Upper lobe of left lung (tissue), 6 donors: ENCODE data around the gene CD1B. TPM values are rescaled to one million over a fixed set of nuclear protein-coding genes. Genes with fewer than 3 reads are reported as not detected.

Experiments used
- ATAC-seq, 2 donors: fragments of 200-7000 bp; cut with Tn5 transposase; one replicate each; pipeline ENCODE4 v1.9.1; 2022; ENCODE audit warnings: mild to moderate bottlenecking in 2 of 2, moderate library complexity in 2 of 2; ENCODE audit not compliant: low FRiP score in 2 of 2
- DNase-seq, 2 donors: peaks; one replicate each; pipeline ENCODE4 v3.0.0-alpha.2; 2019 to 2020
- H3K27ac ChIP-seq, 4 donors: fragments of 200-600 bp; sonication (generic); one replicate each; pipeline ENCODE4 v1.5.1; 2016 to 2019
- H3K27me3 ChIP-seq, 4 donors: fragments of 200-600 bp; sonication (generic); one replicate each; pipeline ENCODE4 v1.5.1; 2017 to 2019
- H3K36me3 ChIP-seq, 4 donors: fragments of 200-600 bp; sonication (generic); one replicate each; pipeline ENCODE4 v1.5.1; 2016 to 2019
- H3K4me1 ChIP-seq, 4 donors: fragments of 200-600 bp; sonication (generic); one replicate each; pipeline ENCODE4 v1.5.1; 2018 to 2019
- H3K4me3 ChIP-seq, 4 donors: fragments of 200-600 bp; sonication (generic); one replicate each; pipeline ENCODE4 v1.5.1; 2017 to 2019; ENCODE audit warnings: mild to moderate bottlenecking in 2 of 4, moderate library complexity in 1 of 4
- H3K9me3 ChIP-seq, 4 donors: fragments of 200-600 bp; sonication (generic); one replicate each; pipeline ENCODE4 v1.5.1; 2018 to 2019
- CTCF ChIP-seq, 6 experiments: fragments of 450-650 bp in 4 of 6; fragments of 200-600 bp in 2 of 6; sonication (generic) in 2 of 6; IDR thresholded peaks; one replicate each; pipeline ENCODE4 v1.5.1; 2016 to 2019; ENCODE audit warnings: antibody characterized with exemption in 6 of 6
- EP300 ChIP-seq, 4 donors: sonication (generic); formaldehyde crosslinking; IDR thresholded peaks; one replicate each; pipeline ENCODE4 v1.5.1; 2017; ENCODE audit warnings: antibody characterized with exemption in 4 of 4, control low read depth in 2 of 4
- POLR2A ChIP-seq, 4 donors: fragments of 450-650 bp; IDR thresholded peaks; one replicate each; pipeline ENCODE4 v1.5.1; 2016 to 2017; ENCODE audit warnings: antibody characterized with exemption in 4 of 4, mild to moderate bottlenecking in 2 of 4
- POLR2AphosphoS5 ChIP-seq, 2 donors: sonication (generic); formaldehyde crosslinking; IDR thresholded peaks; one replicate each; pipeline ENCODE4 v1.5.1; 2017; ENCODE audit warnings: antibody characterized with exemption in 2 of 2
- WGBS, 2 donors: methylation state at CpG; one replicate each; pipeline ENCODE4 v1.1.5; 2017 to 2018; 5-methylcytosine and 5-hydroxymethylcytosine counted together
- total RNA-seq, 6 donors: library from RNA; depleted of rRNA in 4 of 6; stranded (reverse); fragments of >200 nt in 4 of 6; gene quantifications; one replicate each; pipeline versions ENCODE4 v1.1.0 to v1.2.1, GENCODE V29; 2016 to 2021
- donor health status: DM: no; HTN: no; CAD: no; lungs with moderate emphysema.
- donor health status: DM: no; HTN: yes; CAD: no; lungs with severe emphysema.

The CD1B gene
- total RNA-seq, 6 donors from 2014 or later = 0.17 to 0.26 TPM; not detected in 4

DNA sequence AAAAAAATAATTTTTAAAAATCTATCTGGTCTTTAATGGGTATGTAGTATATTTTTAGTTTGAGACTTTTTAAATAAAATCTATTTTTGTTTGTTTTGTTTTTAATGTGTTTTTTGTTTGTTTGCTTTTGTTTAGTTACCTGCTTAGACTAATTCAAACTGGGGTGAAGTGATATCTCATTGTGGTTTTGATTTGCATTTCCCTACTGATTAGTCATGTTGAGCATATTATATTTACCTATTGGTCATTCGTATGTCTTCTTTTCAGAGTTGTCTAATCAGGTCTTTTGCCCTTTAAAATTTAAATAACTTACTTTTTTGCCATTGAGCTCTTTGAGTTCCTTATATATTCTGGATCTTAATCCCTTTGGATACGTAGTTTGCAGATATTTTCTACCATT, 20.3 kb downstream of the CD1B start:
- no peak overlapping the region for H3K4me3 ChIP-seq
- DNase-seq (no peak), ATAC-seq (no peak)
- WGBS, 2 donors = 77 to 84% methylated on average over 2 of the region's 2 CpGs
- peaks cover 0 to 7% (median 4%) of the 10 kb centered on the region in 4 donors for H3K9me3 ChIP-seq
- H3K27ac ChIP-seq = no peak overlapping the region
- TF ChIP-seq POLR2A (IDR thresholded peaks at IDR 0.05) = no peak
- no peak for TF ChIP-seq CTCF (IDR thresholded peaks at IDR 0.05)
- no peak for TF ChIP-seq EP300 (IDR thresholded peaks at IDR 0.05)
- TF ChIP-seq POLR2AphosphoS5 (IDR thresholded peaks at IDR 0.05) = no peak
- H3K27me3 ChIP-seq = no peaks in the 10 kb centered on the region
- no peaks in the 10 kb centered on the region for H3K36me3 ChIP-seq
- H3K4me1 ChIP-seq = no peaks in the 10 kb centered on the region

DNA sequence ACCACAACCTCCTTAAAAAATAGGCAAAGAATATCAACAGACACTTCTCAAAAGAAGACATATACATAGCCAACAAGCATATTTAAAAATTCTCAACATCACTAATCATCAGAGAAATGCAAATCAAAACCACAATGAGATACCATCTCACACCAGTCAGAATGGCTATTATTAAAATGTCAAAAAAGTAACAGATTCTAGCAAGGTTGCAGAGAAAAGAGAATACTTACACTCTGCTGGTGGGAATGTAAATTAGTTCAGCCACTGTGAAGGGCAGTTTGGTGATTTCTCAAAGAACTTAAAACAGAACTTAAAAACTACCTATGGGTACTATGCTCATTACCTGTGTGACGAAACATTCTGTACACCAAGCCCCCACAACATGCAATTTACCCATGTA, 20.7 kb downstream of the CD1B start:
- H3K36me3 ChIP-seq = no peaks in the 10 kb centered on the region
- H3K27ac ChIP-seq = no peak overlapping the region
- no peaks in the 10 kb centered on the region for H3K4me1 ChIP-seq
- WGBS, 2 donors = 92 to 100% methylated on average over 1 of the region's 1 CpG
- peaks cover 0 to 7% (median 3%) of the 10 kb centered on the region in 4 donors for H3K9me3 ChIP-seq
- no peak for TF ChIP-seq POLR2AphosphoS5 (IDR thresholded peaks at IDR 0.05)
- no peak overlapping the region for H3K4me3 ChIP-seq
- no peaks in the 10 kb centered on the region for H3K27me3 ChIP-seq
- DNase-seq = no peak
- no peak for ATAC-seq

DNA sequence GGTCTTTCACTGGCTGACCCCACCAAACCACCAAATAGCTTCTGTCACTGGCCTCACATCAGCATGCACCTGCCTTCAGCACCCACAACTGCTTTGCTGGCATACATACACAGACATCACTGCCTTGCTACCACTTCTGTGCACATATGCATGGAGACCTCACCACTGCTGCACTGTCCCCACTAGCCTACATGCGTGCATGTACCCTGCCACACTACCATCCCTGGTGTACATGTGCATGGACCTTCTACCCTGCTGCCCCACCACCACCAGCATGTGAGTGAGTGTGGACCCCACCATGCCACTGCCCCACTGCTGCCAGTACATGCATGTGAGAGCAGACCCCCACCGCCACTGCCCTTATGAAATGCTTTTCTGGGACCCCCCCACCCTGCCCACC, 35.5 kb downstream of the CD1B start:
- peaks cover 0 to 2% (median 0%) of the 10 kb centered on the region in 4 donors for H3K9me3 ChIP-seq
- no peak overlapping the region for H3K27ac ChIP-seq
- no peak overlapping the region for H3K4me3 ChIP-seq
- 92 to 94% methylated on average over 2 of the region's 2 CpGs for WGBS, 2 donors
- ATAC-seq (peak; percentile 17 to 55), DNase-seq (no peak)
- H3K36me3 ChIP-seq = no peaks in the 10 kb centered on the region
- no peak for TF ChIP-seq POLR2AphosphoS5 (IDR thresholded peaks at IDR 0.05)
- no peak for TF ChIP-seq EP300 (IDR thresholded peaks at IDR 0.05)
- TF ChIP-seq POLR2A (IDR thresholded peaks at IDR 0.05) = no peak
- no peak for TF ChIP-seq CTCF (IDR thresholded peaks at IDR 0.05)
- H3K4me1 ChIP-seq = no peaks in the 10 kb centered on the region
- H3K27me3 ChIP-seq = no peaks in the 10 kb centered on the region

DNA sequence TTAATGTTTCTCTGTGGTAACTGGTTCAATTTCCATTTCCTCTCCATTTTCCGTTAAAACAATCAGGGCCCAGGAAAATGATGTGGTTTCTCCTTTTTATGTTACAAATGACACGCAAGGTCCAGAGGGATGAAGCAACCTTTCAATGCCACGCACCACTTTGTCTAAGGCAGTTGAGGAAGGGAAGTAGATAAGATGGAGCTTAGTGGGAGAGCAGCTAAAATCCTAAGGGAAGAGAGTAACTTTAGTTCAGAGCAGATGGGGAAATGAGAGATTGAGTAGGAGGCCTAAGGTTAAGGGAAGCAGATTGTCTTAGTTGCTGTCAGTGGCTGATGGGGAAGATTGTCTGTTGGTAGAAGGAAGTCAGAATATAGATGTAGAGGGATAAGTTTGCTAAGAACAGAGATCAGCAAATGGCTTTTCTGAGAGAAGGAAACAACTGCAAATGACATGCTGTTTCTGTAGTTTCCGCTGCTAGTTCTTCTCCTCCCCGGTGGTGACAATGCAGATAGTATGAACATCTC, 40.9 kb downstream of the CD1B start:
- ATAC-seq (peak in 1 of 2 donors; percentile 17), DNase-seq (no peak)
- no peak overlapping the region for H3K4me3 ChIP-seq
- 60 to 71% methylated on average over 5 of the region's 5 CpGs for WGBS, 2 donors
- no peaks in the 10 kb centered on the region for H3K27me3 ChIP-seq
- H3K27ac ChIP-seq = no peak overlapping the region
- H3K36me3 ChIP-seq = no peaks in the 10 kb centered on the region
- no peaks in the 10 kb centered on the region for H3K4me1 ChIP-seq
- H3K9me3 ChIP-seq = no peaks in the 10 kb centered on the region
- TF ChIP-seq POLR2A (IDR thresholded peaks at IDR 0.05) (no peak), CTCF (IDR thresholded peaks at IDR 0.05) (no peak), EP300 (IDR thresholded peaks at IDR 0.05) (no peak), POLR2AphosphoS5 (IDR thresholded peaks at IDR 0.05) (no peak)

GRCh38 chr1:158289811-158290210, 41.5 kb downstream of the CD1B start, which contains the start of gene CD1C:
TSS of gene CD1C (plus strand) at chr1:158289923. CDS start at chr1:158290065, 142 bp downstream.
- no peak for ATAC-seq
- Histone ChIP-seq H3K4me1 (no peaks in the 10 kb centered on the region), H3K27me3 (no peaks in the 10 kb centered on the region), H3K4me3 (no peak within 1 kb of the TSS), H3K27ac (no peak within 1 kb of the TSS), H3K9me3 (no peaks in the 10 kb centered on the region), H3K36me3 (no peaks in the 10 kb centered on the region)
- 74 to 81% methylated on average over 4 of the region's 4 CpGs for whole genome bisulfite sequencing, 2 donors
- no peak for TF ChIP-seq POLR2A (IDR thresholded peaks at IDR 0.05)
- no peak for TF ChIP-seq EP300 (IDR thresholded peaks at IDR 0.05)
- TF ChIP-seq POLR2AphosphoS5 (IDR thresholded peaks at IDR 0.05) = no peak
- no peak for TF ChIP-seq CTCF (IDR thresholded peaks at IDR 0.05)
- DNase-seq = no peak
